Mesothelial cell of epicardium (in vitro differentiated cells): ENCODE results near the gene C19orf53. TPM values are rescaled to one million over a fixed set of nuclear protein-coding genes. Genes with fewer than 3 reads are reported as not detected.

ENCODE experiments used
- DNase-seq, 2 experiments: peaks; one replicate each; pipeline ENCODE4 v3.0.0; 2021; ENCODE audit warnings: low spot score in 2 of 2; ENCODE audit not compliant: unreplicated experiment in 2 of 2
- H3K27ac Mint-ChIP-seq: 2 replicates; pipeline ENCODE4 v1.8.0; 2021; ENCODE audit warnings: mixed read lengths
- H3K27me3 Mint-ChIP-seq: 2 replicates; pipeline ENCODE4 v1.8.0; 2021; ENCODE audit warnings: low read depth, mixed read lengths
- H3K36me3 Mint-ChIP-seq: 2 replicates; pipeline ENCODE4 v1.8.0; 2021; ENCODE audit warnings: mixed read lengths
- H3K4me1 Mint-ChIP-seq: 2 replicates; pipeline ENCODE4 v1.8.0; 2021; ENCODE audit warnings: mixed read lengths
- H3K4me3 Mint-ChIP-seq: 2 replicates; pipeline ENCODE4 v1.8.0; 2021; ENCODE audit warnings: mild to moderate bottlenecking, moderate library complexity, mixed read lengths
- H3K9me3 Mint-ChIP-seq: 2 replicates; pipeline ENCODE4 v1.8.0; 2021; ENCODE audit warnings: mixed read lengths
- CTCF ChIP-seq: fragments of 200-600 bp; sonication (generic); IDR thresholded peaks from one replicate; pipeline ENCODE4 v1.5.0; 2021; ENCODE audit warnings: antibody characterized with exemption; ENCODE audit not compliant: unreplicated experiment
- total RNA-seq: library from RNA; stranded (reverse); gene quantifications from 3 replicates; pipeline ENCODE4 v1.2.1, GENCODE V29; 2021

Gene C19orf53
- total RNA-seq, 1 donor from 2014 or later, result 68.9 TPM

GRCh38 chr19:13764821-13765394 lies 9.3 kb upstream of the C19orf53 start:
- Mint-ChIP-seq H3K36me3 (peaks cover 13% of the 10 kb centered on the region), H3K4me1 (peaks cover 8% of the 10 kb centered on the region), H3K4me3 (peak overlapping the region; percentile 71), H3K27ac (peak overlapping the region; percentile 68), H3K27me3 (no peaks in the 10 kb centered on the region), H3K9me3 (no peaks in the 10 kb centered on the region)
- peak in 1 of 2 experiments; percentile 50 for DNase-seq
- no peak for TF ChIP-seq CTCF

GRCh38 chr19:13765395-13766094 lies 8.7 kb upstream of the C19orf53 start:
- no peak for DNase-seq
- Mint-ChIP-seq H3K27ac (peak overlapping the region; percentile 68), H3K4me3 (peak overlapping the region; percentile 71), H3K9me3 (no peaks in the 10 kb centered on the region), H3K4me1 (peaks cover 8% of the 10 kb centered on the region), H3K36me3 (peaks cover 16% of the 10 kb centered on the region), H3K27me3 (no peaks in the 10 kb centered on the region)
- TF ChIP-seq CTCF, result no peak

GRCh38 chr19:13766095-13766481 lies 8.2 kb upstream of the C19orf53 start:
- H3K4me1 Mint-ChIP-seq, result peaks cover 8% of the 10 kb centered on the region
- no peak overlapping the region for H3K4me3 Mint-ChIP-seq
- peaks cover 16% of the 10 kb centered on the region for H3K36me3 Mint-ChIP-seq
- no peak for DNase-seq
- no peak overlapping the region for H3K27ac Mint-ChIP-seq
- no peak for TF ChIP-seq CTCF
- H3K27me3 Mint-ChIP-seq, result no peaks in the 10 kb centered on the region
- H3K9me3 Mint-ChIP-seq, result no peaks in the 10 kb centered on the region

- H3K4me3 Mint-ChIP-seq, result no peak overlapping the region
- DNase-seq, result no peak
- TF ChIP-seq CTCF, result no peak
- no peak overlapping the region for H3K27ac Mint-ChIP-seq
- no peaks in the 10 kb centered on the region for H3K27me3 Mint-ChIP-seq
- no peaks in the 10 kb centered on the region for H3K9me3 Mint-ChIP-seq
- H3K36me3 Mint-ChIP-seq, result peaks cover 11% of the 10 kb centered on the region
- H3K4me1 Mint-ChIP-seq, result peaks cover 8% of the 10 kb centered on the region
These were observed 5.7 kb upstream of the C19orf53 start for GRCh38 chr19:13768510-13768909.

GRCh38 chr19:13770013-13770635 lies 4.1 kb upstream of the C19orf53 start:
- Mint-ChIP-seq H3K4me3 (no peak overlapping the region), H3K36me3 (peaks cover 11% of the 10 kb centered on the region), H3K9me3 (no peaks in the 10 kb centered on the region), H3K4me1 (peaks cover 14% of the 10 kb centered on the region), H3K27ac (no peak overlapping the region), H3K27me3 (no peaks in the 10 kb centered on the region)
- no peak for DNase-seq
- TF ChIP-seq CTCF, result no peak
